A549 treated with GW870086 at 1 μM for 4 hours (cell line): Measurements from ENCODE around the gene CCNG2. TPM values are rescaled to one million over a fixed set of nuclear protein-coding genes. Genes with fewer than 3 reads are reported as not detected.

Source experiments
- total RNA-seq: library from RNA; stranded (reverse); fragments of 200-300 nt; extraction: Qiagen RNA extraction; gene quantifications from 5 replicates; pipeline ENCODE4 v1.2.3, GENCODE V29; 2022; ENCODE audit warnings: low read depth

The CCNG2 gene
- 2.3 to 4.9 TPM (median 3.9 TPM) in 5 replicates for total RNA-seq

GRCh38 chr4:77156912-77157858, at the start of gene CCNG2:
Gene CCNG2 (plus strand): TSS chr4:77157207. CDS start chr4:77158533, 1,326 bp downstream.

Other genes starting within 250 kb of the CCNG2 start
- 25.5 to 38.5 TPM (median 36.8 TPM) in 5 replicates for gene SEPTIN11, start 207.5 kb upstream of the CCNG2 start, total RNA-seq
- 54.6 to 68.6 TPM (median 63.8 TPM) in 5 replicates for gene CCNI, start 81.2 kb upstream of the CCNG2 start, total RNA-seq